ENCODE measurements around the gene C2orf15. TPM values are rescaled to one million over a fixed set of nuclear protein-coding genes. Genes with fewer than 3 reads are reported as not detected.

C2orf15 gene
- total RNA-seq, 4 donors from 2014 or later: 0.39 TPM; not detected in 3

- Histone ChIP-seq H3K4me1 (no peaks in the 10 kb centered on the region), H3K9me3 (no peaks in the 10 kb centered on the region), H3K27ac (replicated peaks in 1 of 4) (no peak overlapping the region), H3K27me3 (no peaks in the 10 kb centered on the region), H3K36me3 (peaks cover 12 to 67% (median 59%) of the 10 kb centered on the region in 4 donors), H3K4me3 (no peak overlapping the region)
- DNase-seq (ENCODE audit: extremely low spot score): no peak
- TF ChIP-seq POLR2AphosphoS5 (IDR thresholded peaks at IDR 0.05): no peak
- TF ChIP-seq, protein P1, sequence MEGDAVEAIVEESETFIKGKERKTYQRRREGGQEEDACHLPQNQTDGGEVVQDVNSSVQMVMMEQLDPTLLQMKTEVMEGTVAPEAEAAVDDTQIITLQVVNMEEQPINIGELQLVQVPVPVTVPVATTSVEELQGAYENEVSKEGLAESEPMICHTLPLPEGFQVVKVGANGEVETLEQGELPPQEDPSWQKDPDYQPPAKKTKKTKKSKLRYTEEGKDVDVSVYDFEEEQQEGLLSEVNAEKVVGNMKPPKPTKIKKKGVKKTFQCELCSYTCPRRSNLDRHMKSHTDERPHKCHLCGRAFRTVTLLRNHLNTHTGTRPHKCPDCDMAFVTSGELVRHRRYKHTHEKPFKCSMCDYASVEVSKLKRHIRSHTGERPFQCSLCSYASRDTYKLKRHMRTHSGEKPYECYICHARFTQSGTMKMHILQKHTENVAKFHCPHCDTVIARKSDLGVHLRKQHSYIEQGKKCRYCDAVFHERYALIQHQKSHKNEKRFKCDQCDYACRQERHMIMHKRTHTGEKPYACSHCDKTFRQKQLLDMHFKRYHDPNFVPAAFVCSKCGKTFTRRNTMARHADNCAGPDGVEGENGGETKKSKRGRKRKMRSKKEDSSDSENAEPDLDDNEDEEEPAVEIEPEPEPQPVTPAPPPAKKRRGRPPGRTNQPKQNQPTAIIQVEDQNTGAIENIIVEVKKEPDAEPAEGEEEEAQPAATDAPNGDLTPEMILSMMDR (IDR thresholded peaks at IDR 0.05): no peak
- no peak for TF ChIP-seq EP300 (IDR thresholded peaks at IDR 0.05)
- TF ChIP-seq POLR2A (IDR thresholded peaks at IDR 0.05; ENCODE audit: low read depth): no peak
- intact Hi-C loops (cut with DNase I): no loop called here
- WGBS: 97% methylated on average over 8 of the region's 8 CpGs
Observed at GRCh38 chr2:99171377-99172140, 30.1 kb downstream of the C2orf15 start.

GRCh38 chr2:99180755-99181623, 39.5 kb downstream of the C2orf15 start, which contains the start of the genes MITD1 and MRPL30:
TSS of gene MITD1 (minus strand) at chr2:99181058. CDS start at chr2:99180981, 77 bp downstream.
TSS of gene MRPL30 (plus strand) at chr2:99181184. CDS start at chr2:99186204, 5,020 bp downstream.
- TF ChIP-seq POLR2AphosphoS5 (IDR thresholded peaks at IDR 0.05): peak; percentile 86 to 97
- TF ChIP-seq, protein P1 (IDR thresholded peaks at IDR 0.05): no peak
- TF ChIP-seq POLR2A (IDR thresholded peaks at IDR 0.05; ENCODE audit: low read depth): peak; percentile 34
- TF ChIP-seq EP300 (IDR thresholded peaks at IDR 0.05): no peak
- H3K27ac ChIP-seq (replicated peaks in 1 of 4): peak within 1 kb of the TSS; percentile 72 to 81 (median 78)
- intact Hi-C loops (cut with DNase I): loop anchor here (5.0 kb wide), 1 partner anchor 156 kb away; the partner anchor contains the start of genes EIF5B and TXNDC9
- H3K27me3 ChIP-seq: no peaks in the 10 kb centered on the region
- no peaks in the 10 kb centered on the region for H3K9me3 ChIP-seq
- H3K36me3 ChIP-seq: no peaks in the 10 kb centered on the region
- peak within 1 kb of the TSS; percentile 73 to 81 (median 74) for H3K4me3 ChIP-seq
- WGBS: under 1% methylated on average over 38 of the region's 39 CpGs
- peaks cover 29 to 48% (median 40%) of the 10 kb centered on the region in 4 donors for H3K4me1 ChIP-seq
- DNase-seq (ENCODE audit: extremely low spot score): peak; percentile 98

DNA sequence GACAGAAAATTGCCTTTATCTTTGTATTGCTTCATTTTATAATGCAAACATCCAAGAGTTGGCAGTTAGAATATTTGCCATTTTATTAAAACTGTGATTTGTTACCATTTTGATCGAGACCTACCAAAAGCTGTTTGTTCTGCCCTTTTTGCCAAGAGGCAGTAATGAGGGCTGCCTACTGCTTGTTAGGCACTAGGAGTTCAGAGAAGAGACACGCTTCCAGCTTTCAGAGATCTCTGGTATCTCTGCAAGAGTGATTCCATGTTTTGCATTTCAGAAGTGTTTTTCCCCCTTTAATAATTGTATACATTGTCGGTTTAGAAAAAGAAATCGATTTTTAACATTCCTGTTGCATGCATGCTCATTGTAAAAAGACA, 40.1 kb downstream of the C2orf15 start:
- H3K27me3 ChIP-seq: no peaks in the 10 kb centered on the region
- H3K4me1 ChIP-seq: peaks cover 29 to 48% (median 40%) of the 10 kb centered on the region in 4 donors
- H3K36me3 ChIP-seq: peaks cover 0 to 2% (median under 1%) of the 10 kb centered on the region in 4 donors
- WGBS: 9% methylated on average over 4 of the region's 4 CpGs
- H3K27ac ChIP-seq (replicated peaks in 1 of 4): peak overlapping the region; percentile 72 to 81 (median 78)
- no peak for DNase-seq (ENCODE audit: extremely low spot score)
- no peaks in the 10 kb centered on the region for H3K9me3 ChIP-seq
- peak overlapping the region; percentile 73 to 81 (median 74) for H3K4me3 ChIP-seq
- intact Hi-C loops (cut with DNase I): loop anchor here (5.0 kb wide), 1 partner anchor 156 kb away; the partner anchor contains the start of genes EIF5B and TXNDC9
- TF ChIP-seq POLR2A (IDR thresholded peaks at IDR 0.05; ENCODE audit: low read depth) (no peak), POLR2AphosphoS5 (IDR thresholded peaks at IDR 0.05) (no peak), EP300 (IDR thresholded peaks at IDR 0.05) (no peak)
- TF ChIP-seq, protein P1 (IDR thresholded peaks at IDR 0.05): no peak

DNA sequence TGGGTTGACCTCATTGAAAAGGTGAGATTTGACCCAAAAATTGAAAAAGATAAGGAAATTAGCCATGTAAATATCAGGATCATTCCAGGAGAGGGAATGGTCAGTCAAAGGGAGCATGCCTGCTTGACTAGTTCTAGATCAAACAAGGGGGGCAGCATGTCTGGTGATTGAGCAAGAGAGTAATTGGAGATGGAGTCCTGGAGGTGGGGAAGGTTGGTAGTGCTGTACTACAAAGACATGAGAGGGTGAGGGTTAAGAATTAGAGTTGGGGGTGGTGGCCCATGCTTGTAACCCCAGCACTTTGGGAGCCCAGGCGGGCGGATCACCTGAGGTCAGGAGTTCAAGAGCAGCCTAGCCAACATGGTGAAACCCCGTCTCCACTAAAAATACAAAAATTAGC, 41.5 kb downstream of the C2orf15 start:
- TF ChIP-seq, protein P1 (IDR thresholded peaks at IDR 0.05): no peak
- TF ChIP-seq POLR2A (IDR thresholded peaks at IDR 0.05; ENCODE audit: low read depth): no peak
- no peak for TF ChIP-seq POLR2AphosphoS5 (IDR thresholded peaks at IDR 0.05)
- no peak for TF ChIP-seq EP300 (IDR thresholded peaks at IDR 0.05)
- 97% methylated on average over 3 of the region's 3 CpGs for WGBS
- H3K36me3 ChIP-seq: peaks cover 0 to 13% (median 9%) of the 10 kb centered on the region in 4 donors

More for the DNA sequence above, 41.5 kb downstream of the C2orf15 start:
- Histone ChIP-seq H3K9me3 (no peaks in the 10 kb centered on the region), H3K27me3 (no peaks in the 10 kb centered on the region), H3K4me1 (peaks cover 29 to 48% (median 40%) of the 10 kb centered on the region in 4 donors), H3K27ac (replicated peaks in 1 of 4) (no peak overlapping the region), H3K4me3 (no peak overlapping the region)
- intact Hi-C loops (cut with DNase I): loop anchor here (5.0 kb wide), 1 partner anchor 154 kb away; the partner anchor contains the start of genes EIF5B and TXNDC9
- no peak for DNase-seq (ENCODE audit: extremely low spot score)

All from esophagus muscularis mucosa (tissue), 4 donors.